Panc1 (cell line): ENCODE results near the gene CC2D1A. TPM values are rescaled to one million over a fixed set of nuclear protein-coding genes. Genes with fewer than 3 reads are reported as not detected.

Experiments used
- ATAC-seq: fragments of 200-7000 bp; cut with Tn5 transposase; 2 replicates; pipeline ENCODE4 v1.9.1; 2020; ENCODE audit warnings: mild to moderate bottlenecking, moderate library complexity
- BruUV-seq: library from RNA; stranded (reverse); fragments of 400-500 nt; replicated peaks from 2 replicates; lab custom pipeline; 2021; lab: Mats Ljungman, UMichigan
- CTCF ChIA-PET: fragments of 300-600 bp; sonication (Branson Sonifier 250); formaldehyde crosslinking; loops from one replicate; lab custom pipeline; 2022; ENCODE audit warnings: antibody characterized with exemption; lab: Charles Lee
- POLR2A ChIA-PET: fragments of 300-600 bp; sonication (Branson Sonifier 250); formaldehyde crosslinking; loops from one replicate; lab custom pipeline; 2022; ENCODE audit warnings: antibody characterized with exemption; lab: Charles Lee
- DNase-seq: peaks from one replicate; pipeline ENCODE4 v3.0.0-alpha.2; 2010; ENCODE audit warnings: low read depth, low spot score
- H3K27ac ChIP-seq: 2 replicates; pipeline ENCODE4 v1.5.1; 2011; ENCODE audit warnings: mild to moderate bottlenecking, low read length, inconsistent platforms
- H3K27me3 ChIP-seq: fragments of 200-500 bp; sonication (Bioruptor generic); 2 replicates; pipeline ENCODE4 v1.6.0; 2014; ENCODE audit warnings: low read length, inconsistent platforms; ENCODE audit not compliant: control insufficient read depth, insufficient read depth
- H3K36me3 ChIP-seq: fragments of 200-500 bp; sonication (Bioruptor generic); 2 replicates; pipeline ENCODE4 v1.5.1; 2014; ENCODE audit warnings: inconsistent platforms, mild to moderate bottlenecking, low read length, moderate library complexity; ENCODE audit not compliant: control insufficient read depth, insufficient read depth
- H3K4me1 ChIP-seq: 2 replicates; pipeline ENCODE4 v1.5.1; 2011; ENCODE audit warnings: inconsistent platforms, mild to moderate bottlenecking, low read length, moderate library complexity; ENCODE audit not compliant: control insufficient read depth, insufficient read depth
- H3K4me3 ChIP-seq, 2 experiments: 2 replicates each; pipeline ENCODE4 v1.5.1; 2011 to 2012; ENCODE audit warnings: low read depth in 2 of 2, low read length in 2 of 2, mild to moderate bottlenecking in 2 of 2, inconsistent platforms in 1 of 2, moderate library complexity in 1 of 2
- H3K9me3 ChIP-seq: fragments of 200-500 bp; sonication (Bioruptor generic); 2 replicates; pipeline ENCODE4 v1.5.1; 2014; ENCODE audit warnings: low read depth, mild to moderate bottlenecking, inconsistent platforms, low read length, moderate library complexity; ENCODE audit not compliant: control insufficient read depth, insufficient read depth
- CTCF ChIP-seq: fragments of 450-650 bp; IDR thresholded peaks from 2 replicates; pipeline ENCODE4 v1.5.1; 2017; ENCODE audit warnings: mild to moderate bottlenecking
- POLR2AphosphoS5 ChIP-seq: IDR thresholded peaks from 2 replicates; pipeline ENCODE4 v1.6.1; 2012; ENCODE audit warnings: mild to moderate bottlenecking, low read depth, low read length, moderate library complexity
- REST ChIP-seq, 2 experiments: IDR thresholded peaks; 2 replicates each; pipeline ENCODE4 v1.6.1; 2011 to 2012; ENCODE audit warnings: low read depth in 2 of 2, control low read depth in 1 of 2, low read length in 1 of 2, mild to moderate bottlenecking in 1 of 2, moderate library complexity in 1 of 2; ENCODE audit not compliant: insufficient read depth in 1 of 2
- SIN3A ChIP-seq: IDR thresholded peaks from 2 replicates; pipeline ENCODE4 v1.6.1; 2012; ENCODE audit warnings: low read depth, mild to moderate bottlenecking, low read length, moderate library complexity, borderline replicate concordance; ENCODE audit not compliant: insufficient read depth
- TCF7L2 ChIP-seq: IDR thresholded peaks from 2 replicates; pipeline ENCODE4 v1.6.1; 2011; ENCODE audit warnings: mild to moderate bottlenecking, low read depth, low read length, inconsistent platforms
- in situ Hi-C: cut with HindIII; loops from 2 replicates; pipeline ENCODE4 v1.10.0; 2016; ENCODE audit warnings: low sequenced_read_pairs, low pct_unique_long_range_greater_than_20kb
- intact Hi-C: fragments of 100-400 bp; cut with micrococcal nuclease; formaldehyde crosslinking; loops from one replicate; pipeline ENCODE4 v1.10.0; 2022; ENCODE audit not compliant: unreplicated experiment
- total RNA-seq: library from RNA; stranded (reverse); gene quantifications from one replicate; pipeline ENCODE4 v1.2.1, GENCODE V29; 2021; ENCODE audit not compliant: unreplicated experiment

Gene CC2D1A
- total RNA-seq, 1 experiment from 2014 or later = 28.0 TPM

- no peaks in the 10 kb centered on the region for H3K9me3 ChIP-seq
- in situ Hi-C loops (no loop called here), intact Hi-C loops (no loop called here)
- CTCF ChIA-PET = no interaction called here
- H3K27me3 ChIP-seq = no peaks in the 10 kb centered on the region
- H3K4me1 ChIP-seq = no peaks in the 10 kb centered on the region
- POLR2A ChIA-PET = no interaction called here
- BruUV-seq = no TSS peak
- ATAC-seq = no peak
- TF ChIP-seq TCF7L2 (no peak), SIN3A (no peak), POLR2AphosphoS5 (no peak), REST (IDR thresholded peaks at IDR 0.05; ENCODE audit: insufficient read depth in 1 of 2, low read depth in 2 of 2, low read length in 1 of 2) (no peak), CTCF (no peak)
- no peak for DNase-seq
- H3K36me3 ChIP-seq = no peaks in the 10 kb centered on the region
- no peak overlapping the region for H3K27ac ChIP-seq
- H3K4me3 ChIP-seq = no peak overlapping the region
Measured at GRCh38 chr19:13926715-13927114, 20.7 kb downstream of the CC2D1A start.

GRCh38 chr19:13929340-13929739, 23.3 kb downstream of the CC2D1A start:
- no peaks in the 10 kb centered on the region for H3K36me3 ChIP-seq
- TF ChIP-seq REST (IDR thresholded peaks at IDR 0.05; ENCODE audit: insufficient read depth in 1 of 2, low read depth in 2 of 2, low read length in 1 of 2) (no peak), SIN3A (no peak), POLR2AphosphoS5 (no peak), CTCF (no peak), TCF7L2 (no peak)
- intact Hi-C loops (no loop called here), in situ Hi-C loops (no loop called here)
- BruUV-seq = no TSS peak
- ChIA-PET POLR2A (no interaction called here), CTCF (no interaction called here)
- DNase-seq (no peak), ATAC-seq (no peak)
- no peak overlapping the region for H3K27ac ChIP-seq
- H3K9me3 ChIP-seq = no peaks in the 10 kb centered on the region
- H3K4me1 ChIP-seq = no peaks in the 10 kb centered on the region
- no peaks in the 10 kb centered on the region for H3K27me3 ChIP-seq
- no peak overlapping the region for H3K4me3 ChIP-seq
